HEK293 (cell line): ENCODE results near the gene PMVK.

Experiments
- CTCF ChIA-PET: fragments of 350-600 bp; formaldehyde crosslinking; extraction: SDS; loops from one replicate; lab custom pipeline; 2021; ENCODE audit warnings: antibody characterized with exemption; lab: Yijun Ruan, JAX
- POLR2A ChIA-PET: fragments of 300-600 bp; formaldehyde crosslinking; extraction: SDS; loops from one replicate; lab custom pipeline; 2020; ENCODE audit warnings: antibody characterized with exemption, inconsistent platforms; lab: Yijun Ruan, JAX
- H3K27ac ChIP-seq: fragments of 200-500 bp; sonication (Bioruptor generic); 2 replicates; pipeline ENCODE4 v1.5.1; 2014; ENCODE audit warnings: low read depth, low read length, control low read depth, inconsistent platforms; ENCODE audit errors: extremely low read depth
- H3K36me3 ChIP-seq, 2 experiments: fragments of 200-500 bp in 1 of 2; sonication (Bioruptor generic) in 1 of 2; 1 replicate in 1 of 2; 2 replicates in 1 of 2; pipeline ENCODE4 v1.5.1; 2014 to 2017; ENCODE audit warnings: inconsistent platforms in 2 of 2, low read length in 2 of 2; ENCODE audit not compliant: control insufficient read depth in 2 of 2, insufficient read depth in 1 of 2
- H3K4me1 ChIP-seq: fragments of 200-500 bp; sonication (Bioruptor generic); 2 replicates; pipeline ENCODE4 v1.5.1; 2014; ENCODE audit warnings: mild to moderate bottlenecking, low read length, inconsistent platforms; ENCODE audit not compliant: control insufficient read depth, insufficient read depth
- H3K4me3 ChIP-seq: 2 replicates; pipeline ENCODE4 v1.5.1; 2011; ENCODE audit warnings: low read depth, mild to moderate bottlenecking, control low read depth, low read length, moderate library complexity
- H3K9me3 ChIP-seq: fragments of 200-500 bp; sonication (Bioruptor generic); 2 replicates; pipeline ENCODE4 v1.5.1; 2014; ENCODE audit warnings: low read depth, low read length, inconsistent platforms; ENCODE audit not compliant: control insufficient read depth, insufficient read depth
- BCL11A ChIP-seq: fragments of 450-650 bp; formaldehyde crosslinking; IDR thresholded peaks from 2 replicates; pipeline ENCODE4 v1.5.1; 2016; ENCODE audit warnings: low read depth, missing biosample characterization, missing genetic modification characterization
- CTCF ChIP-seq: fragments of 450-650 bp; formaldehyde crosslinking; IDR thresholded peaks from 2 replicates; pipeline ENCODE4 v1.5.1; 2016; ENCODE audit warnings: missing biosample characterization, missing genetic modification characterization
- GLIS2 ChIP-seq: fragments of 450-650 bp; formaldehyde crosslinking; IDR thresholded peaks from 2 replicates; pipeline ENCODE4 v1.5.1; 2016; ENCODE audit warnings: missing biosample characterization, missing genetic modification characterization
- KLF10 ChIP-seq: fragments of 450-650 bp; IDR thresholded peaks from 2 replicates; pipeline ENCODE4 v1.5.1; 2018; ENCODE audit warnings: missing biosample characterization, mild to moderate bottlenecking, missing genetic modification characterization
- KLF8 ChIP-seq: fragments of 450-650 bp; formaldehyde crosslinking; IDR thresholded peaks from 2 replicates; pipeline ENCODE4 v1.5.1; 2016; ENCODE audit warnings: missing biosample characterization, missing genetic modification characterization
- PATZ1 ChIP-seq: fragments of 450-650 bp; formaldehyde crosslinking; IDR thresholded peaks from 2 replicates; pipeline ENCODE4 v1.5.1; 2016; ENCODE audit warnings: missing biosample characterization, missing genetic modification characterization
- SCRT1 ChIP-seq: fragments of 450-650 bp; formaldehyde crosslinking; IDR thresholded peaks from 2 replicates; pipeline ENCODE4 v1.5.1; 2016; ENCODE audit warnings: missing biosample characterization, missing genetic modification characterization, borderline replicate concordance
- SCRT2 ChIP-seq: fragments of 450-650 bp; formaldehyde crosslinking; IDR thresholded peaks from 2 replicates; pipeline ENCODE4 v1.5.1; 2016; ENCODE audit warnings: missing biosample characterization, missing genetic modification characterization
- SP2 ChIP-seq: fragments of 450-650 bp; formaldehyde crosslinking; IDR thresholded peaks from 2 replicates; pipeline ENCODE4 v1.5.1; 2016; ENCODE audit warnings: missing biosample characterization, missing genetic modification characterization
- SP7 ChIP-seq: fragments of 450-650 bp; formaldehyde crosslinking; IDR thresholded peaks from 2 replicates; pipeline ENCODE4 v1.5.1; 2016; ENCODE audit warnings: missing biosample characterization, missing genetic modification characterization
- ZBTB20 ChIP-seq: fragments of 450-650 bp; formaldehyde crosslinking; IDR thresholded peaks from 2 replicates; pipeline ENCODE4 v1.5.1; 2016; ENCODE audit warnings: missing biosample characterization, missing genetic modification characterization
- ZBTB7A ChIP-seq: fragments of 450-650 bp; formaldehyde crosslinking; IDR thresholded peaks from 2 replicates; pipeline ENCODE4 v1.5.1; 2016; ENCODE audit warnings: low read depth, missing biosample characterization, missing genetic modification characterization
- ZBTB8A ChIP-seq: fragments of 450-650 bp; formaldehyde crosslinking; IDR thresholded peaks from 2 replicates; pipeline ENCODE4 v1.5.1; 2016; ENCODE audit warnings: missing biosample characterization, missing genetic modification characterization
- ZFP3 ChIP-seq: fragments of 450-650 bp; formaldehyde crosslinking; IDR thresholded peaks from 2 replicates; pipeline ENCODE4 v1.5.1; 2016; ENCODE audit warnings: low read depth, missing biosample characterization, missing genetic modification characterization
- ZNF18 ChIP-seq: fragments of 450-650 bp; formaldehyde crosslinking; IDR thresholded peaks from 2 replicates; pipeline ENCODE4 v1.5.1; 2016; ENCODE audit warnings: missing biosample characterization, missing genetic modification characterization
- ZNF184 ChIP-seq: fragments of 450-650 bp; IDR thresholded peaks from 2 replicates; pipeline ENCODE4 v1.5.1; 2018; ENCODE audit warnings: missing biosample characterization, mild to moderate bottlenecking, missing genetic modification characterization
- ZNF280C ChIP-seq: fragments of 450-650 bp; formaldehyde crosslinking; IDR thresholded peaks from 2 replicates; pipeline ENCODE4 v1.5.1; 2016; ENCODE audit warnings: missing biosample characterization, missing genetic modification characterization
- ZNF335 ChIP-seq: fragments of 450-650 bp; formaldehyde crosslinking; conservative IDR thresholded peaks from 2 replicates; pipeline ENCODE4 v1.5.1; 2016; ENCODE audit warnings: missing biosample characterization, missing genetic modification characterization
- ZNF366 ChIP-seq: fragments of 450-650 bp; formaldehyde crosslinking; conservative IDR thresholded peaks from 2 replicates; pipeline ENCODE4 v1.5.1; 2016; ENCODE audit warnings: missing biosample characterization, missing genetic modification characterization
- ZNF549 ChIP-seq: fragments of 450-650 bp; IDR thresholded peaks from 2 replicates; pipeline ENCODE4 v1.5.1; 2018; ENCODE audit warnings: missing biosample characterization, missing genetic modification characterization, mild to moderate bottlenecking, inconsistent platforms, moderate library complexity
- ZNF580 ChIP-seq: fragments of 450-650 bp; formaldehyde crosslinking; IDR thresholded peaks from 2 replicates; pipeline ENCODE4 v1.5.1; 2016; ENCODE audit warnings: missing biosample characterization, missing genetic modification characterization
- ZNF624 ChIP-seq: fragments of 450-650 bp; formaldehyde crosslinking; IDR thresholded peaks from 2 replicates; pipeline ENCODE4 v1.5.1; 2017; ENCODE audit warnings: missing biosample characterization, missing genetic modification characterization
- ZNF654 ChIP-seq: fragments of 450-650 bp; formaldehyde crosslinking; IDR thresholded peaks from 2 replicates; pipeline ENCODE4 v1.5.1; 2016; ENCODE audit warnings: low read depth, missing biosample characterization, missing genetic modification characterization
- ZNF664 ChIP-seq: fragments of 450-650 bp; formaldehyde crosslinking; IDR thresholded peaks from 2 replicates; pipeline ENCODE4 v1.5.1; 2016; ENCODE audit warnings: missing biosample characterization, missing genetic modification characterization
- ZNF76 ChIP-seq: fragments of 450-650 bp; formaldehyde crosslinking; IDR thresholded peaks from 2 replicates; pipeline ENCODE4; 2016; ENCODE audit warnings: low read depth, missing biosample characterization, missing genetic modification characterization, borderline replicate concordance
- ZNF785 ChIP-seq: fragments of 450-650 bp; formaldehyde crosslinking; IDR thresholded peaks from 2 replicates; pipeline ENCODE4 v1.5.1; 2016; ENCODE audit warnings: missing biosample characterization, missing genetic modification characterization
- ZXDB ChIP-seq: fragments of 450-650 bp; formaldehyde crosslinking; IDR thresholded peaks from 2 replicates; pipeline ENCODE4 v1.5.1; 2016; ENCODE audit warnings: missing biosample characterization, missing genetic modification characterization

Gene PMVK

GRCh38 chr1:154955718-154956543 is 19.4 kb upstream of the PMVK start, which contains the start of gene PBXIP1:
PBXIP1 (minus strand) TSS chr1:154956099; CDS start chr1:154953721, 2,378 bp downstream.
- POLR2A ChIA-PET: interaction anchor here (0.6 to 3.9 kb wide), 13 partner anchors 10 to 1228 kb away, joined by 3 to 41 read pairs (median 5); partner anchors contain the start of genes ADAM15, FLAD1, INTS3 and LENEP
- peaks cover 5% of the 10 kb centered on the region; the same call in 1 of the 2 replicates for H3K4me1 ChIP-seq
- TF ChIP-seq SP2 (peak; percentile 91), ZNF664 (peak; percentile 98), ZNF785 (tag by site-specific recombination) (no peak), ZNF335 (tag by site-specific recombination) (peak; percentile 100), ZNF18 (tag by site-specific recombination) (no peak), ZNF654 (tag by site-specific recombination) (peak; percentile 12; the same call in 1 of the 2 replicates), SP7 (0 out of 2 replicates have a peak, but pooled peaks have one; percentile 1), ZNF366 (tag by site-specific recombination) (peak; percentile 82), ZBTB8A (tag by site-specific recombination) (peak; percentile 13; the same call in 1 of the 2 replicates), ZNF624 (tag by site-specific recombination) (no peak), BCL11A (tag by site-specific recombination) (no peak), ZXDB (0 out of 2 replicates have a peak, but pooled peaks have one; percentile 29), ZNF280C (tag by site-specific recombination) (no peak), SCRT2 (tag by site-specific recombination) (peak; percentile 100), ZFP3 (no peak), ZNF76 (0 out of 2 replicates have a peak, but pooled peaks have one; percentile 24), KLF8 (0 out of 2 replicates have a peak, but pooled peaks have one; percentile 16), GLIS2 (tag by site-specific recombination) (peak; percentile 75), ZNF184 (tag by site-specific recombination) (no peak), PATZ1 (peak; percentile 48; the same call in 1 of the 2 replicates), ZBTB20 (tag by site-specific recombination) (peak; percentile 67), SCRT1 (tag by site-specific recombination) (peak; percentile 99), CTCF (tag by site-specific recombination) (peak; percentile 20; the same call in 1 of the 2 replicates), KLF10 (tag by site-specific recombination) (peak; percentile 37; the same call in 1 of the 2 replicates), ZNF580 (tag by site-specific recombination) (no peak), ZNF549 (tag by site-specific recombination) (no peak), ZBTB7A (tag by site-specific recombination) (no peak)

More at GRCh38 chr1:154955718-154956543, 19.4 kb upstream of the PMVK start, which contains the start of gene PBXIP1:
- H3K4me3 ChIP-seq: peak within 1 kb of the TSS; percentile 59
- peaks cover 3 to 25% of the 10 kb centered on the region in 2 experiments for H3K36me3 ChIP-seq
- CTCF ChIA-PET: interaction anchor here (0.6 to 3.0 kb wide), 15 partner anchors 9 to 129 kb away, joined by 3 to 10 read pairs (median 5); partner anchors contain the start of genes ADAM15, FLAD1 and PMVK
- no peak within 1 kb of the TSS for H3K27ac ChIP-seq
- H3K9me3 ChIP-seq: no peaks in the 10 kb centered on the region
